Measurements from ENCODE around the gene ANTKMT.

DNA sequence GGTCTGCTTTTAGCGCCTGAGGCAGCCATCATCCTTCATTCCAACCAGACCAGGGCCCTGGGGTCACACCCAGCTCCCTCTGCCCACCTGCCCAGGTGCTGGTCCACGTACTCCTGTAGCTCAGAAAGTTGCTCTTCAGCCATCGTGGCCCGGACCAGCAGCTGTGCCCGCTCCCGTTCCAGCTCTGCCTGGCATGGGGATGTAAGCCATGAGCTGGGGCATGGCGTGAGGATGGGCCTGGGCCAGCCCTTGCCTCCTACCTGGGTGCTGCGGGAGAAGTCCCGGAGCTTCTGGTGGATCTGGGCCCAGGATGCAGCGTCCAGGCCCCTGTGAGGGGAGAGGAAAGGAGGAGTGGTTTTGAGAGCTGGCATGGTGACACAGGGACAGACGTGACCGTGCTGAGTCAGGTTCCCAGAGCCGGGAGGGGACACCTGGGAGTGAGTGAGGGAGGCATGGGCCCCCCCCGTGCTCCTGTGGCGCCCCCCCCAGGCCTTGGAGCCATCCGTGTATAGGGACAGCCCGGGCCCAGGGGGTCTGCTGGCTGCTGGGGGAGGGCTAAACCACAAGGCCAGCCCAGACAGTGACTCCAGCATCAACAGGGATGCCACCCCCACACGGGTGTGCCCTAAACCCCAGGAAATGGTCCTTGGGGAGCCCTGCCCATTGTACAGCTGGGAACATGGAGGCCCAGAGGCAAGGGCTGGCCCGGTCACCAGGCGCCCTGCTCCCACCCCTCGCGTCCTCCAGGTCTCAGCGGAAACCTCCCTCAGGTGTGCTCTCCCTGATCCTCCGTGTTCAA, 2.1 kb downstream of the ANTKMT start:
- no peak for TF ChIP-seq CTCF (IDR thresholded peaks at IDR 0.05)
- TF ChIP-seq POLR2AphosphoS5 (IDR thresholded peaks at IDR 0.05), result no peak
